IMR-90 (cell line): ENCODE results near the gene TFAP2A. TPM values are rescaled to one million over a fixed set of nuclear protein-coding genes. Genes with fewer than 3 reads are reported as not detected.

Experiments used
- ATAC-seq: fragments of 200-7000 bp; cut with Tn5 transposase; 2 replicates; pipeline ENCODE4 v1.9.1; 2020; ENCODE audit warnings: low read depth, mild to moderate bottlenecking, moderate library complexity
- BruUV-seq: library from RNA; stranded (reverse); fragments of 400-500 nt; replicated peaks from 2 replicates; lab custom pipeline; 2021; lab: Mats Ljungman, UMichigan
- CTCF ChIA-PET: fragments of 300-600 bp; formaldehyde crosslinking; extraction: SDS; loops from one replicate; lab custom pipeline; 2021; ENCODE audit warnings: antibody characterized with exemption; lab: Yijun Ruan, JAX
- POLR2A ChIA-PET: fragments of 300-600 bp; sonication (Branson Sonifier 250); formaldehyde crosslinking; loops from one replicate; lab custom pipeline; 2022; ENCODE audit warnings: antibody characterized with exemption; ENCODE audit not compliant: unreplicated experiment; lab: Charles Lee
- DNase-seq: peaks from one replicate; pipeline ENCODE4 v3.0.0; 2013
- H2AFZ ChIP-seq: replicated peaks from 2 replicates; pipeline ENCODE3; 2013; ENCODE audit warnings: low read length, mild to moderate bottlenecking; ENCODE audit not compliant: poor library complexity
- H2AK5ac ChIP-seq: 2 replicates; pipeline ENCODE4 v1.6.1; 2013; ENCODE audit warnings: low read depth, low read length, inconsistent platforms
- H2AK9ac ChIP-seq: replicated peaks from 2 replicates; pipeline ENCODE3; 2013; ENCODE audit warnings: mild to moderate bottlenecking, low read depth, low read length, moderate library complexity; ENCODE audit not compliant: poor library complexity
- H2BK120ac ChIP-seq: 2 replicates; pipeline ENCODE4 v1.6.1; 2013; ENCODE audit warnings: low read depth, low read length, inconsistent platforms
- H2BK15ac ChIP-seq: 3 replicates; pipeline ENCODE4 v1.6.1; 2013; ENCODE audit warnings: low read depth, low read length, inconsistent platforms
- H2BK20ac ChIP-seq: 2 replicates; pipeline ENCODE4 v1.6.1; 2013; ENCODE audit warnings: low read depth, mild to moderate bottlenecking, inconsistent platforms, low read length, moderate library complexity
- H2BK5ac ChIP-seq: 2 replicates; pipeline ENCODE4 v1.6.1; 2013; ENCODE audit warnings: mild to moderate bottlenecking, low read depth, low read length, inconsistent platforms; ENCODE audit not compliant: poor library complexity, severe bottlenecking
- H3K14ac ChIP-seq: replicated peaks from 2 replicates; pipeline ENCODE4 v1.6.1; 2013; ENCODE audit warnings: low read depth, low read length, inconsistent platforms
- H3K18ac ChIP-seq: 2 replicates; pipeline ENCODE4 v1.6.1; 2013; ENCODE audit warnings: low read depth, low read length, control low read depth
- H3K23ac ChIP-seq: 2 replicates; pipeline ENCODE4 v1.6.1; 2013; ENCODE audit warnings: low read depth, low read length, inconsistent platforms
- H3K27ac ChIP-seq: 2 replicates; pipeline ENCODE4 v1.5.1; 2013; ENCODE audit warnings: mild to moderate bottlenecking, control low read depth, low read length; ENCODE audit not compliant: insufficient read depth
- H3K27me3 ChIP-seq: 2 replicates; pipeline ENCODE4 v1.6.1; 2013; ENCODE audit warnings: low read length; ENCODE audit not compliant: control insufficient read depth, insufficient read depth
- H3K36me3 ChIP-seq: 2 replicates; pipeline ENCODE4 v1.6.1; 2013; ENCODE audit warnings: low read length, mixed read lengths; ENCODE audit not compliant: control insufficient read depth, insufficient read depth
- H3K4ac ChIP-seq: 2 replicates; pipeline ENCODE4 v1.6.1; 2013; ENCODE audit warnings: low read depth, low read length, inconsistent platforms
- H3K4me1 ChIP-seq: 2 replicates; pipeline ENCODE4 v1.6.1; 2013; ENCODE audit warnings: low read length, mixed read lengths; ENCODE audit not compliant: control insufficient read depth, insufficient read depth
- H3K4me2 ChIP-seq: 2 replicates; pipeline ENCODE4 v1.6.1; 2013; ENCODE audit warnings: low read depth, mild to moderate bottlenecking, control low read depth, low read length, moderate library complexity
- H3K4me3 ChIP-seq: 2 replicates; pipeline ENCODE4 v1.5.1; 2013; ENCODE audit warnings: low read depth, mild to moderate bottlenecking, control low read depth, low read length, moderate library complexity; ENCODE audit not compliant: insufficient read depth
- H3K56ac ChIP-seq: 2 replicates; pipeline ENCODE4 v1.6.1; 2013; ENCODE audit warnings: low read length, inconsistent platforms; ENCODE audit not compliant: insufficient read depth; ENCODE audit errors: extremely low read depth
- H3K79me1 ChIP-seq, 2 experiments: 2 replicates each; pipeline ENCODE4 v1.6.1; 2013; ENCODE audit warnings: low read length in 2 of 2, inconsistent platforms in 1 of 2, low read depth in 1 of 2
- H3K9ac ChIP-seq: 2 replicates; pipeline ENCODE4 v1.6.1; 2013; ENCODE audit warnings: low read depth, low read length, control low read depth
- H3K9me1 ChIP-seq: 2 replicates; pipeline ENCODE4 v1.6.1; 2013; ENCODE audit warnings: low read length, inconsistent platforms; ENCODE audit not compliant: insufficient read depth
- H3K9me3 ChIP-seq: 2 replicates; pipeline ENCODE4 v1.6.1; 2013; ENCODE audit warnings: low read length; ENCODE audit not compliant: control insufficient read depth, insufficient read depth
- H4K20me1 ChIP-seq: 2 replicates; pipeline ENCODE4 v1.6.1; 2013; ENCODE audit warnings: low read length, inconsistent platforms; ENCODE audit not compliant: insufficient read depth
- H4K5ac ChIP-seq: 2 replicates; pipeline ENCODE4 v1.6.1; 2013; ENCODE audit warnings: mild to moderate bottlenecking, low read depth, low read length, control low read depth
- H4K8ac ChIP-seq, 2 experiments: 2 replicates each; pipeline ENCODE4 v1.6.1; 2013; ENCODE audit warnings: low read depth in 2 of 2, low read length in 2 of 2, control low read depth in 1 of 2, inconsistent platforms in 1 of 2
- H4K91ac ChIP-seq: 2 replicates; pipeline ENCODE4 v1.6.1; 2013; ENCODE audit warnings: low read depth, low read length, inconsistent platforms; ENCODE audit not compliant: insufficient read depth
- BHLHE40 ChIP-seq: fragments of 150-350 bp; IDR thresholded peaks from 2 replicates; pipeline ENCODE4 v1.6.1; 2016; ENCODE audit warnings: mild to moderate bottlenecking, low read depth, low read length
- CEBPB ChIP-seq: IDR thresholded peaks from 2 replicates; pipeline ENCODE4 v1.6.1; 2012; ENCODE audit warnings: low read depth, low read length, improper control_type of control experiment
- CHD1 ChIP-seq: IDR thresholded peaks from 2 replicates; pipeline ENCODE4 v1.6.1; 2012; ENCODE audit warnings: low read depth, low read length, improper control_type of control experiment
- FOS ChIP-seq: fragments of 150-350 bp; IDR thresholded peaks from 2 replicates; pipeline ENCODE4 v1.6.1; 2016; ENCODE audit warnings: low read depth, low read length
- MAFK ChIP-seq: IDR thresholded peaks from 2 replicates; pipeline ENCODE4 v1.6.1; 2012; ENCODE audit warnings: low read depth, low read length, improper control_type of control experiment
- MAZ ChIP-seq: IDR thresholded peaks from 2 replicates; pipeline ENCODE4 v1.6.1; 2012; ENCODE audit warnings: low read depth, mild to moderate bottlenecking, low read length, improper control_type of control experiment, moderate library complexity, borderline replicate concordance
- MXI1 ChIP-seq: IDR thresholded peaks from 2 replicates; pipeline ENCODE4 v1.6.1; 2012; ENCODE audit warnings: low read depth, mild to moderate bottlenecking, low read length, moderate library complexity, borderline replicate concordance
- NFE2L2 ChIP-seq: fragments of 150-350 bp; IDR thresholded peaks from 2 replicates; pipeline ENCODE4 v1.6.1; 2016; ENCODE audit warnings: low read depth, mild to moderate bottlenecking, low read length
- POLR2A ChIP-seq: IDR thresholded peaks from 2 replicates; pipeline ENCODE4 v1.6.1; 2012; ENCODE audit warnings: mild to moderate bottlenecking, low read depth, low read length
- RAD21 ChIP-seq: IDR thresholded peaks from 2 replicates; pipeline ENCODE4 v1.6.1; 2012; ENCODE audit warnings: low read length, improper control_type of control experiment
- RCOR1 ChIP-seq: IDR thresholded peaks from 2 replicates; pipeline ENCODE4 v1.6.1; 2012; ENCODE audit warnings: mild to moderate bottlenecking, low read length, improper control_type of control experiment; ENCODE audit not compliant: insufficient replicate concordance
- RFX5 ChIP-seq: IDR thresholded peaks from 2 replicates; pipeline ENCODE4 v1.8.0; 2012; ENCODE audit warnings: low read depth, mild to moderate bottlenecking, low read length, moderate library complexity
- SMC3 ChIP-seq: fragments of 150-350 bp; IDR thresholded peaks from 2 replicates; pipeline ENCODE4 v1.6.1; 2016; ENCODE audit warnings: low read depth, mild to moderate bottlenecking, antibody characterized with exemption, low read length, moderate library complexity
- WGBS, 2 experiments: methylation state at CpG; one replicate each; pipeline versions ENCODE4 v1.1.5 to v1.1.7; 2013; ENCODE audit warnings: missing lambda C conversion rate in 2 of 2; ENCODE audit not compliant: insufficient read length in 1 of 2; ENCODE audit errors: extremely low coverage in 2 of 2; 5-methylcytosine and 5-hydroxymethylcytosine counted together
- dilution Hi-C: fragments of 300-500 bp; cut with HindIII; formaldehyde crosslinking; loops from one replicate; pipeline ENCODE4 v1.14.3; 2018; ENCODE audit warnings: low sequenced_read_pairs; ENCODE audit not compliant: unreplicated experiment
- in situ Hi-C: fragments of 300-500 bp; cut with MboI; formaldehyde crosslinking; loops from 3 replicates; pipeline ENCODE4 v1.14.3; 2019; ENCODE audit warnings: low sequenced_read_pairs, inconsistent platforms, mixed read lengths
- intact Hi-C: fragments of 100-400 bp; cut with micrococcal nuclease; formaldehyde crosslinking; loops from 2 replicates; pipeline ENCODE4 v1.10.0; 2022
- polyA plus RNA-seq, 3 experiments: library from polyadenylated mRNA; depleted of rRNA; stranded (reverse); fragments of >200 nt; gene quantifications; 2 replicates each; pipeline ENCODE4 v1.2.3, GENCODE V29; 2012; ENCODE audit warnings: low replicate concordance in 1 of 3
- total RNA-seq: library from RNA; depleted of rRNA; stranded (reverse); fragments of >200 nt; gene quantifications from 2 replicates; pipeline ENCODE4 v1.2.3, GENCODE V29; 2012
- TF ChIP-seq, protein P1 (sequence below): fragments of 150-350 bp; IDR thresholded peaks from 2 replicates; pipeline ENCODE4 v1.6.1; 2017; ENCODE audit warnings: mild to moderate bottlenecking, antibody characterized with exemption, low read length, low read depth
- TF ChIP-seq, protein P2 (sequence below): conservative IDR thresholded peaks from 2 replicates; pipeline ENCODE4 v1.5.1; 2012; ENCODE audit warnings: mild to moderate bottlenecking, low read depth, low read length, improper control_type of control experiment
- TF ChIP-seq, protein P3 (sequence below): fragments of 150-350 bp; IDR thresholded peaks from 2 replicates; pipeline ENCODE4 v1.6.1; 2016; ENCODE audit warnings: low read depth, mild to moderate bottlenecking, low read length, moderate library complexity, borderline replicate concordance

TFAP2A gene
- total and polyA plus RNA-seq, 2 of the 4 experiments (the other 2 are of a cell fraction): 0.72 to 7.1 TPM

DNA sequence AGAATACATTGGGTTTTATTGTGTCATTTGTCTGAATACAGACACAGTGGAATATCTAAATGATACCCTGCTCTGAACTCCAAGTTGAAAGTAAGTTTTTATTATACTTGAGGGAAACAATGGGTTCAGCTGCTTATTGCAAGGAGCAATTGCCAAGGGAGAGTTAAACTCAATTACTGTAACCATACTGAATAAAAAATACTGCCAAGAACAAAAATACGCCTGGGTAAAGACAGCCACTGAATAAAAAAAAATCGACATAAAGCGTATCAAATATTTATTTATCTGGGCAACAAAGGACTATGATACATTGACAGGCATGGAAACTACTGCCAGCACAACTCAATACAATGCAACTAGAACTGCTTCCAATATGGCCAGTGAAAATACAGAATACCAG, 18.1 kb downstream of the TFAP2A start:
- H3K4me1 ChIP-seq: no peaks in the 10 kb centered on the region
- no peak overlapping the region for H4K91ac ChIP-seq
- H3K9ac ChIP-seq: no peak overlapping the region
- H3K14ac ChIP-seq: no peak overlapping the region
- H3K23ac ChIP-seq: no peak overlapping the region
- ATAC-seq (no peak), DNase-seq (no peak)
- no peak overlapping the region for H4K8ac ChIP-seq
- ChIA-PET CTCF (no interaction called here), POLR2A (no interaction called here)
- dilution Hi-C loops: no loop called here
- H4K5ac ChIP-seq: no peak overlapping the region
- H2BK20ac ChIP-seq: no peak overlapping the region
- H2BK5ac ChIP-seq: no peak overlapping the region
- no peak overlapping the region for H3K56ac ChIP-seq
- no peak overlapping the region for H3K27ac ChIP-seq
- H4K20me1 ChIP-seq: no peaks in the 10 kb centered on the region; the same call in 1 of the 2 replicates
- H2BK120ac ChIP-seq: no peak overlapping the region
- H3K18ac ChIP-seq: no peak overlapping the region
- H3K27me3 ChIP-seq: peaks cover 39% of the 10 kb centered on the region
- H3K9me3 ChIP-seq: no peaks in the 10 kb centered on the region
- TF ChIP-seq MAZ (no peak), BHLHE40 (no peak), SMC3 (no peak), RCOR1 (no peak), RFX5 (no peak), MAFK (no peak), CHD1 (no peak), CEBPB (no peak), RAD21 (no peak), POLR2A (no peak), NFE2L2 (no peak), FOS (no peak), MXI1 (no peak)
- TF ChIP-seq, protein P1, sequence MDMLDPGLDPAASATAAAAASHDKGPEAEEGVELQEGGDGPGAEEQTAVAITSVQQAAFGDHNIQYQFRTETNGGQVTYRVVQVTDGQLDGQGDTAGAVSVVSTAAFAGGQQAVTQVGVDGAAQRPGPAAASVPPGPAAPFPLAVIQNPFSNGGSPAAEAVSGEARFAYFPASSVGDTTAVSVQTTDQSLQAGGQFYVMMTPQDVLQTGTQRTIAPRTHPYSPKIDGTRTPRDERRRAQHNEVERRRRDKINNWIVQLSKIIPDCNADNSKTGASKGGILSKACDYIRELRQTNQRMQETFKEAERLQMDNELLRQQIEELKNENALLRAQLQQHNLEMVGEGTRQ: no peak
- TF ChIP-seq, protein P2, sequence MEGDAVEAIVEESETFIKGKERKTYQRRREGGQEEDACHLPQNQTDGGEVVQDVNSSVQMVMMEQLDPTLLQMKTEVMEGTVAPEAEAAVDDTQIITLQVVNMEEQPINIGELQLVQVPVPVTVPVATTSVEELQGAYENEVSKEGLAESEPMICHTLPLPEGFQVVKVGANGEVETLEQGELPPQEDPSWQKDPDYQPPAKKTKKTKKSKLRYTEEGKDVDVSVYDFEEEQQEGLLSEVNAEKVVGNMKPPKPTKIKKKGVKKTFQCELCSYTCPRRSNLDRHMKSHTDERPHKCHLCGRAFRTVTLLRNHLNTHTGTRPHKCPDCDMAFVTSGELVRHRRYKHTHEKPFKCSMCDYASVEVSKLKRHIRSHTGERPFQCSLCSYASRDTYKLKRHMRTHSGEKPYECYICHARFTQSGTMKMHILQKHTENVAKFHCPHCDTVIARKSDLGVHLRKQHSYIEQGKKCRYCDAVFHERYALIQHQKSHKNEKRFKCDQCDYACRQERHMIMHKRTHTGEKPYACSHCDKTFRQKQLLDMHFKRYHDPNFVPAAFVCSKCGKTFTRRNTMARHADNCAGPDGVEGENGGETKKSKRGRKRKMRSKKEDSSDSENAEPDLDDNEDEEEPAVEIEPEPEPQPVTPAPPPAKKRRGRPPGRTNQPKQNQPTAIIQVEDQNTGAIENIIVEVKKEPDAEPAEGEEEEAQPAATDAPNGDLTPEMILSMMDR: no peak
- TF ChIP-seq, protein P3, sequence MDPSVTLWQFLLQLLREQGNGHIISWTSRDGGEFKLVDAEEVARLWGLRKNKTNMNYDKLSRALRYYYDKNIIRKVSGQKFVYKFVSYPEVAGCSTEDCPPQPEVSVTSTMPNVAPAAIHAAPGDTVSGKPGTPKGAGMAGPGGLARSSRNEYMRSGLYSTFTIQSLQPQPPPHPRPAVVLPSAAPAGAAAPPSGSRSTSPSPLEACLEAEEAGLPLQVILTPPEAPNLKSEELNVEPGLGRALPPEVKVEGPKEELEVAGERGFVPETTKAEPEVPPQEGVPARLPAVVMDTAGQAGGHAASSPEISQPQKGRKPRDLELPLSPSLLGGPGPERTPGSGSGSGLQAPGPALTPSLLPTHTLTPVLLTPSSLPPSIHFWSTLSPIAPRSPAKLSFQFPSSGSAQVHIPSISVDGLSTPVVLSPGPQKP: no peak
- no peak overlapping the region for H2AK9ac ChIP-seq
- in situ Hi-C loops: no loop called here
- H2BK15ac ChIP-seq: no peak overlapping the region
- intact Hi-C loops: no loop called here
- H3K79me1 ChIP-seq: no peaks in the 10 kb centered on the region
- H3K4me3 ChIP-seq: no peak overlapping the region
- H3K9me1 ChIP-seq: no peaks in the 10 kb centered on the region
- 63% methylated on average over 3 of the region's 3 CpGs; no CpG with 5 or more reads in 1 of the 2 experiments for WGBS, 2 experiments
- BruUV-seq: no TSS peak
- H3K4ac ChIP-seq: no peak overlapping the region
- H3K4me2 ChIP-seq: no peak overlapping the region
- no peak overlapping the region for H2AK5ac ChIP-seq
- H3K36me3 ChIP-seq: no peaks in the 10 kb centered on the region
- no peak overlapping the region for H2AFZ ChIP-seq
